Measurements from ENCODE around the gene DGKH. TPM values are rescaled to one million over a fixed set of nuclear protein-coding genes. Genes with fewer than 3 reads are reported as not detected.

DGKH gene
- total RNA-seq, 1 donor from 2014 or later = 10.3 TPM

GRCh38 chr13:42275506-42275905 lies 227.1 kb downstream of the DGKH start:
- no peak for TF ChIP-seq CTCF (conservative IDR thresholded peaks at IDR 0.05; ENCODE audit: low read depth, low read length)
- no peak overlapping the region for H3K4me3 ChIP-seq (ENCODE audit: low read depth, low read length)
- no peak for DNase-seq (ENCODE audit: low read depth)

GRCh38 chr13:42276683-42277082 lies 228.2 kb downstream of the DGKH start:
- no peak for TF ChIP-seq CTCF (conservative IDR thresholded peaks at IDR 0.05; ENCODE audit: low read depth, low read length)
- no peak for DNase-seq (ENCODE audit: low read depth)
- no peak overlapping the region for H3K4me3 ChIP-seq (ENCODE audit: low read depth, low read length)

- no peak for TF ChIP-seq CTCF (conservative IDR thresholded peaks at IDR 0.05; ENCODE audit: low read depth, low read length)
- no peak overlapping the region for H3K4me3 ChIP-seq (ENCODE audit: low read depth, low read length)
- no peak for DNase-seq (ENCODE audit: low read depth)
Observed at GRCh38 chr13:42277618-42278276, 229.3 kb downstream of the DGKH start.

- DNase-seq (ENCODE audit: low read depth) = no peak
- H3K4me3 ChIP-seq (ENCODE audit: low read depth, low read length) = no peak overlapping the region
- TF ChIP-seq CTCF (conservative IDR thresholded peaks at IDR 0.05; ENCODE audit: low read depth, low read length) = no peak
Observed at GRCh38 chr13:42279080-42279479, 230.6 kb downstream of the DGKH start.

GRCh38 chr13:42279986-42280385 lies 231.5 kb downstream of the DGKH start:
- no peak for TF ChIP-seq CTCF (conservative IDR thresholded peaks at IDR 0.05; ENCODE audit: low read depth, low read length)
- no peak overlapping the region for H3K4me3 ChIP-seq (ENCODE audit: low read depth, low read length)
- no peak for DNase-seq (ENCODE audit: low read depth)

- H3K4me3 ChIP-seq (ENCODE audit: low read depth, low read length) = no peak overlapping the region
- no peak for DNase-seq (ENCODE audit: low read depth)
- TF ChIP-seq CTCF (conservative IDR thresholded peaks at IDR 0.05; ENCODE audit: low read depth, low read length) = no peak
Observed at GRCh38 chr13:42280537-42280936, 232.1 kb downstream of the DGKH start.

- TF ChIP-seq CTCF (conservative IDR thresholded peaks at IDR 0.05; ENCODE audit: low read depth, low read length) = no peak
- DNase-seq (ENCODE audit: low read depth) = no peak
- H3K4me3 ChIP-seq (ENCODE audit: low read depth, low read length) = no peak overlapping the region
Observed at GRCh38 chr13:42283574-42283973, 235.1 kb downstream of the DGKH start.
